ENCODE data around the gene KIF13A. TPM values are rescaled to one million over a fixed set of nuclear protein-coding genes. Genes with fewer than 3 reads are reported as not detected.
"Not testable (repeated sequence)": the region's sequence is repeated elsewhere in the genome, so short reads cannot be mapped to it uniquely, and the experiment has no call there.

The KIF13A gene
- total RNA-seq, 1 donor from 2014 or later, result 29.0 TPM

DNA sequence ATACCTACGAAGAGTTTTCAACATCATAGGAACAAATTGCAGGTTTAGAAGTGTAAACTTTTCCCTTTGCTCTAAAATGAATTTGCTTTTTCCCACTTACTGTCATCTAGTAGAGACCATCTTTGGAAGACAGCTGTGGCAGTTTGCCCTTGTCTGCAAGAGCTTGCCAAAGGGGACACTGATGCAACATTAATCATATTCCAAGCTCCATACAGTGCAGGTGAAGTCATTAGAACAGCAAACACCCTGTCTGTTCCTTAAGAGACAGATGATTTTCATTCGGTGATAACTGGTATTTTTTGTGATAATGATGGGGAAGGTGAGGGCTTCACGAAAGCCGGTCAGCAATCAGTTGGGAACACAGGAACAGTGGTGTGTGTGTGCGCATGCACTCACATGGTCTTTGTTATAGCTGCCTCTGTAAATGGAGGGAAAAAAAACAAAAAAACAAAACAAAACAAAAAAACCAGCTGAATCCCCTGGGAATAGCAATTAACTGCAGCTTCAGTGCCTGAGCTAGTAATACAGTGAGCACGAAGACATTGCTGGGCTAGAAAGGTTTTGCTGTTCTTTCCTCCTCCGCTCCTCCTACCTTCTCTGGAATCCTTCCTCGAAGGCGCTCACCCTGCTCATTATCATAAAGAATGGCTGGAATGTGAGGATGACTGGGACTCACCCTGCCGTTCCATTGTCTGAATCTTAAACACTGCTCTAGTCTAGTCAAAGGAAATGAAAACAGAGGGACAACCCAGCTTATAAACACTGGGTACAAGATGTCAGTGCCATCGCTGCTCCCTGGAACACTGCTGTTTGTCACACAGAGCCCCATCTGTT, 35.2 kb upstream of the KIF13A start:
- Histone ChIP-seq H3K4me1 (peaks cover 21% of the 10 kb centered on the region), H2AFZ (replicated peaks) (no peak overlapping the region), H3K36me3 (no peaks in the 10 kb centered on the region), H3K9me3 (ENCODE audit: low read depth) (no peaks in the 10 kb centered on the region), H3K4me2 (peak overlapping the region; percentile 66), H3K79me2 (ENCODE audit: low read depth) (no peaks in the 10 kb centered on the region), H3K4me3 (peak overlapping the region; percentile 21), H3K27ac (peak overlapping the region; percentile 99), H4K20me1 (ENCODE audit: low read depth) (no peaks in the 10 kb centered on the region), H3K9ac (no peak overlapping the region), H3K27me3 (no peaks in the 10 kb centered on the region), H3F3A (ENCODE audit: low read depth) (peaks cover 31% of the 10 kb centered on the region)
- TF ChIP-seq CTCF (IDR thresholded peaks at IDR 0.05) (no peak), EZH2 (IDR thresholded peaks at IDR 0.05) (no peak), EZH2phosphoT487 (IDR thresholded peaks at IDR 0.05) (no peak)
- H3K27me3 Mint-ChIP-seq (ENCODE audit: insufficient read depth, low read depth), result no peaks in the 10 kb centered on the region
- H3K4me1 Mint-ChIP-seq, result peaks cover 32% of the 10 kb centered on the region
- H3K4me3 Mint-ChIP-seq, result peak overlapping the region; percentile 34
- DNase-seq (ENCODE audit: low spot score), result peak; percentile 95
- H3K9me3 Mint-ChIP-seq, result peaks cover 3% of the 10 kb centered on the region
- peaks cover 1% of the 10 kb centered on the region for H3K36me3 Mint-ChIP-seq
- H3K27ac Mint-ChIP-seq, result peak overlapping the region; percentile 94

DNA sequence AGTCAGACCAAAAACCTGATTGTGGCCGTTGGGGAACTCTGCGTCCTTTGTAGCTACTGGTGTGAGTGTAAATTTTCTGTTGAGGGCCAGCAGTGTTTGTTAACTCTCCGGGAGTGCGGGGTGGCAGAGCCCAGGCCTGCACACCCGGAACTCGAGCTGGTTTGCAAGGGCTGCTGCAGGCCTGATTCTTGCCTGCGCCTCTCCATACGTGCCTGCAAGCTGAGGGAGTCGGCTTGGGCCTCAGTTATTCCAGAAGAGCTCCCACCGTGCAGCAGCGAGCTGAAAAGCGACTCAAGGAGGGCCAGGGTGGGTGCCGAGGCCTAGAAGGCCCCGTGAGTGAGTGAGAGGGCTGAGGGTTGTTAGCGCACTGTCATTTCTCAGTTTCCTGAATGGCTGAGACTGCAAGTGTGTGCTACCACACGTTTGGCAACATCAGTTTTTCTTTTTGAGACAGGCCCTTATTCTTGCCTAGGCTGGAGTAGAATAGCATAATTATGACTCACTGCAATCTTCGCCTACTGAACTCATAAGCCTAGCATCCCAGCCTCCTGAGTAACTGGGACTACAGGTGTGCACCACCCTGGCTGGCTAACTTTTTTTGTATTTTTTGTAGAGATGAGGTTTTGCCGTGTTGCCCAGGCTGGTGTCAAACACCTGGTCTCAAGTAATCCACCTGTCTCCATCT, 33.9 kb upstream of the KIF13A start:
- peak overlapping the region; percentile 99 for H3K27ac ChIP-seq
- H4K20me1 ChIP-seq (ENCODE audit: low read depth), result no peaks in the 10 kb centered on the region
- no peaks in the 10 kb centered on the region for H3K36me3 ChIP-seq
- Mint-ChIP-seq H3K27ac (no peak overlapping the region), H3K9me3 (peaks cover 3% of the 10 kb centered on the region), H3K4me1 (peaks cover 32% of the 10 kb centered on the region), H3K36me3 (no peaks in the 10 kb centered on the region), H3K27me3 (ENCODE audit: insufficient read depth, low read depth) (no peaks in the 10 kb centered on the region), H3K4me3 (no peak overlapping the region)
- H3K27me3 ChIP-seq, result no peaks in the 10 kb centered on the region
- H3K9me3 ChIP-seq (ENCODE audit: low read depth), result no peaks in the 10 kb centered on the region
- no peak overlapping the region for H3K4me3 ChIP-seq
- H3K4me2 ChIP-seq, result no peak overlapping the region
- DNase-seq (ENCODE audit: low spot score), result no peak
- peaks cover 21% of the 10 kb centered on the region for H3K4me1 ChIP-seq
- no peak overlapping the region for H3K9ac ChIP-seq
- H2AFZ ChIP-seq (replicated peaks), result peak overlapping the region; percentile 85
- TF ChIP-seq EZH2 (IDR thresholded peaks at IDR 0.05) (no peak), CTCF (IDR thresholded peaks at IDR 0.05) (no peak), EZH2phosphoT487 (IDR thresholded peaks at IDR 0.05) (no peak)
- no peaks in the 10 kb centered on the region for H3K79me2 ChIP-seq (ENCODE audit: low read depth)
- H3F3A ChIP-seq (ENCODE audit: low read depth), result peaks cover 31% of the 10 kb centered on the region

- not testable (repeated sequence) for DNase-seq (ENCODE audit: low spot score); H3K36me3 Mint-ChIP-seq; H4K20me1 ChIP-seq (ENCODE audit: low read depth); H3K4me2 ChIP-seq; H3K4me3 ChIP-seq; H3K9me3 ChIP-seq (ENCODE audit: low read depth); H3K9me3 Mint-ChIP-seq; H3K4me3 Mint-ChIP-seq; H3K79me2 ChIP-seq (ENCODE audit: low read depth); H3K9ac ChIP-seq; H3K27ac ChIP-seq; H3K27me3 Mint-ChIP-seq (ENCODE audit: insufficient read depth, low read depth); H3K27me3 ChIP-seq; H3K36me3 ChIP-seq
- Histone ChIP-seq H2AFZ (replicated peaks) (peak overlapping the region; percentile 85), H3K4me1 (peaks cover 21% of the 10 kb centered on the region), H3F3A (ENCODE audit: low read depth) (peaks cover 31% of the 10 kb centered on the region)
- peaks cover 32% of the 10 kb centered on the region for H3K4me1 Mint-ChIP-seq
- H3K27ac Mint-ChIP-seq, result peak overlapping the region; percentile 14
Measured at GRCh38 chr6:18020545-18020944, 33.1 kb upstream of the KIF13A start.
